Activated CD8-positive, alpha-beta T cell treated with anti-CD3 and anti-CD28 coated beads for 36 hours (primary cell): ENCODE results near the gene RMI1. TPM values are rescaled to one million over a fixed set of nuclear protein-coding genes. Genes with fewer than 3 reads are reported as not detected.
"Not testable (repeated sequence)": the region's sequence is repeated elsewhere in the genome, so short reads cannot be mapped to it uniquely, and the experiment has no call there.

Experiments
- ATAC-seq: fragments of 200-7000 bp; cut with Tn5 transposase; one replicate; pipeline ENCODE4 v1.10.0; 2021; ENCODE audit warnings: mild to moderate bottlenecking, moderate library complexity
- CTCF ChIA-PET: fragments of 350-600 bp; sonication (Branson Sonifier 250); formaldehyde crosslinking; loops from one replicate; lab custom pipeline; 2021; ENCODE audit warnings: antibody characterized with exemption; lab: Charles Lee
- POLR2A ChIA-PET: fragments of 350-600 bp; sonication (Branson Sonifier 250); formaldehyde crosslinking; loops from one replicate; lab custom pipeline; 2021; ENCODE audit warnings: antibody characterized with exemption; lab: Charles Lee
- DNase-seq: peaks from one replicate; pipeline ENCODE4 v3.0.0-alpha.2; 2020
- H3K27ac Mint-ChIP-seq: one replicate; pipeline ENCODE4 v1.8.0; 2021; ENCODE audit warnings: mild to moderate bottlenecking, mixed read lengths
- H3K27me3 Mint-ChIP-seq: one replicate; pipeline ENCODE4 v1.8.0; 2021; ENCODE audit warnings: mixed read lengths
- H3K36me3 Mint-ChIP-seq: one replicate; pipeline ENCODE4 v1.8.0; 2021; ENCODE audit warnings: low read depth, mixed read lengths
- H3K4me1 Mint-ChIP-seq: one replicate; pipeline ENCODE4 v1.8.0; 2021; ENCODE audit warnings: low read depth, mixed read lengths
- H3K4me3 Mint-ChIP-seq: one replicate; pipeline ENCODE4 v1.8.0; 2021; ENCODE audit warnings: mild to moderate bottlenecking, moderate library complexity, mixed read lengths
- H3K9me3 Mint-ChIP-seq: one replicate; pipeline ENCODE4 v1.8.0; 2021; ENCODE audit warnings: mixed read lengths
- CTCF ChIP-seq: fragments of 200-600 bp; IDR thresholded peaks from one replicate; pipeline ENCODE4 v1.8.0; 2022; ENCODE audit warnings: antibody characterized with exemption, mild to moderate bottlenecking
- intact Hi-C: fragments of 100-400 bp; cut with micrococcal nuclease; formaldehyde crosslinking; loops from one replicate; pipeline ENCODE4 v1.10.0; 2022
- microRNA-seq: library from miRNA; unstranded; fragments of <30 nt; microRNA quantifications from one replicate; pipeline ENCODE4 v1.2.0, GENCODE V29; 2022; ENCODE audit warnings: borderline microRNAs expressed, borderline replicate concordance
- total RNA-seq, 2 experiments: library from RNA; stranded (reverse); gene quantifications; one replicate each; pipeline ENCODE4 v1.2.3, GENCODE V29; 2021

Gene RMI1
- total RNA-seq, 2 experiments from 2014 or later = 20.1 to 20.6 TPM

GRCh38 chr9:84031534-84031933 lies 50.9 kb downstream of the RMI1 start:
- intact Hi-C loops = no loop called here
- DNase-seq (no peak), ATAC-seq (no peak)
- Mint-ChIP-seq H3K9me3 (no peaks in the 10 kb centered on the region), H3K27me3 (peaks cover 5% of the 10 kb centered on the region), H3K4me3 (no peak overlapping the region), H3K36me3 (no peaks in the 10 kb centered on the region), H3K4me1 (no peaks in the 10 kb centered on the region), H3K27ac (no peak overlapping the region)
- TF ChIP-seq CTCF = no peak
- CTCF ChIA-PET = no interaction called here
- POLR2A ChIA-PET = interaction anchor here (0.6 kb wide), 1 partner anchor 109 kb away, joined by 3 read pairs; no protein-coding TSS in a partner anchor

- H3K36me3 Mint-ChIP-seq, CTCF ChIA-PET, H3K4me1 Mint-ChIP-seq, DNase-seq, ATAC-seq, H3K27ac Mint-ChIP-seq, H3K4me3 Mint-ChIP-seq, intact Hi-C loops: not testable (repeated sequence)
- POLR2A ChIA-PET = interaction anchor here (0.6 kb wide), 1 partner anchor 114 kb away, joined by 3 read pairs; no protein-coding TSS in a partner anchor
- Mint-ChIP-seq H3K27me3 (peaks cover 29% of the 10 kb centered on the region), H3K9me3 (peaks cover 13% of the 10 kb centered on the region)
Observed at GRCh38 chr9:84041857-84042256, 61.3 kb downstream of the RMI1 start.

- ChIA-PET CTCF (no interaction called here), POLR2A (no interaction called here)
- Mint-ChIP-seq H3K9me3 (peaks cover 11% of the 10 kb centered on the region), H3K27me3 (peaks cover 14% of the 10 kb centered on the region), H3K4me3 (no peak overlapping the region), H3K4me1 (no peaks in the 10 kb centered on the region), H3K36me3 (peaks cover 4% of the 10 kb centered on the region), H3K27ac (no peak overlapping the region)
- no peak for TF ChIP-seq CTCF
- ATAC-seq = no peak
- intact Hi-C loops = no loop called here
- no peak for DNase-seq
Observed at GRCh38 chr9:84045481-84046097, 65.0 kb downstream of the RMI1 start.

Small RNAs within 50 kb of the gene (microRNA-seq; reads per million reads assigned to microRNA genes)
- 374 reads per million, percentile 82 among the genes with 10 or more reads in this experiment for gene MIR7-1

Other genes with a start within 250 kb of the RMI1 start
- 1 to 10 TPM; 3.9 to 4.4 TPM for gene GKAP1, start 163.0 kb upstream of the RMI1 start, total RNA-seq
- 1 to 10 TPM; 2.6 to 3.4 TPM for gene KIF27, start 59.4 kb upstream of the RMI1 start, total RNA-seq
- 100 to 1,000 TPM; 761 to 773 TPM for gene HNRNPK, start 590 bp upstream of the RMI1 start, total RNA-seq